Naive thymus-derived CD4-positive, alpha-beta T cell (primary cell): Measurements from ENCODE around the gene MRPL34. TPM values are rescaled to one million over a fixed set of nuclear protein-coding genes. Genes with fewer than 3 reads are reported as not detected.
A peak's percentile ranks its signal among the peaks of the same experiment; 100 is the strongest.

Experiments used
- ATAC-seq: fragments of 150-1000 bp; cut with Tn5 transposase; 2 replicates; pipeline ENCODE4 v1.10.0; 2021; ENCODE audit warnings: mild to moderate bottlenecking, moderate library complexity
- CTCF ChIA-PET: fragments of 350-600 bp; sonication (Branson Sonifier 250); formaldehyde crosslinking; loops from one replicate; lab custom pipeline; 2021; ENCODE audit warnings: antibody characterized with exemption; lab: Charles Lee
- POLR2A ChIA-PET: fragments of 350-600 bp; sonication (Branson Sonifier 250); formaldehyde crosslinking; loops from one replicate; lab custom pipeline; 2021; ENCODE audit warnings: antibody characterized with exemption, inconsistent platforms; lab: Charles Lee
- DNase-seq, 9 donors: peaks; one replicate each; pipeline versions ENCODE4 v3.0.0 to v3.0.0-alpha.2; 2020 to 2022; ENCODE audit warnings: mixed read lengths in 1 of 9
- H3K27ac ChIP-seq: one replicate; pipeline ENCODE4 v1.7.0; 2013; ENCODE audit warnings: mild to moderate bottlenecking, low read depth, low read length, moderate library complexity
- H3K27me3 ChIP-seq, 2 donors: one replicate each; pipeline ENCODE4 v1.7.0; 2013; ENCODE audit warnings: low read length in 2 of 2, mild to moderate bottlenecking in 2 of 2, moderate library complexity in 2 of 2; ENCODE audit not compliant: control insufficient read depth in 2 of 2, insufficient read depth in 2 of 2
- H3K36me3 ChIP-seq, 3 experiments: 1 replicate in 2 of 3; 2 replicates in 1 of 3; pipeline ENCODE4 v1.7.0; 2013; ENCODE audit warnings: low read length in 3 of 3, mild to moderate bottlenecking in 3 of 3, moderate library complexity in 1 of 3; ENCODE audit not compliant: insufficient read depth in 3 of 3, control insufficient read depth in 2 of 3
- H3K4me1 ChIP-seq, 2 donors: one replicate each; pipeline ENCODE4 v1.7.0; 2013; ENCODE audit warnings: low read length in 2 of 2, mild to moderate bottlenecking in 2 of 2, moderate library complexity in 1 of 2; ENCODE audit not compliant: control insufficient read depth in 2 of 2, insufficient read depth in 2 of 2
- H3K4me3 ChIP-seq: 2 replicates; pipeline ENCODE4 v1.7.0; 2013; ENCODE audit warnings: mild to moderate bottlenecking, low read length
- H3K9me3 ChIP-seq, 3 experiments: 1 replicate in 2 of 3; 2 replicates in 1 of 3; pipeline ENCODE4 v1.7.0; 2013; ENCODE audit warnings: low read length in 3 of 3; ENCODE audit not compliant: control insufficient read depth in 2 of 3
- H3K27ac Mint-ChIP-seq, 9 donors: one replicate each; pipeline ENCODE4 v1.8.0; 2020 to 2022; ENCODE audit warnings: mixed read lengths in 9 of 9, mild to moderate bottlenecking in 8 of 9, moderate library complexity in 5 of 9, inconsistent platforms in 2 of 9
- H3K27me3 Mint-ChIP-seq, 5 donors: one replicate each; pipeline ENCODE4 v1.8.0; 2021 to 2022; ENCODE audit warnings: mixed read lengths in 5 of 5, mild to moderate bottlenecking in 1 of 5
- H3K36me3 Mint-ChIP-seq, 5 donors: one replicate each; pipeline ENCODE4 v1.8.0; 2020 to 2022; ENCODE audit warnings: mixed read lengths in 5 of 5, mild to moderate bottlenecking in 3 of 5, inconsistent platforms in 1 of 5
- H3K4me1 Mint-ChIP-seq, 7 donors: one replicate each; pipeline ENCODE4 v1.8.0; 2020 to 2022; ENCODE audit warnings: mixed read lengths in 7 of 7, mild to moderate bottlenecking in 3 of 7, inconsistent platforms in 1 of 7
- H3K4me3 Mint-ChIP-seq, 10 donors: one replicate each; pipeline ENCODE4 v1.8.0; 2020 to 2022; ENCODE audit warnings: mild to moderate bottlenecking in 10 of 10, mixed read lengths in 10 of 10, moderate library complexity in 6 of 10, inconsistent platforms in 2 of 10
- H3K9me3 Mint-ChIP-seq, 11 donors: one replicate each; pipeline ENCODE4 v1.8.0; 2020 to 2022; ENCODE audit warnings: mixed read lengths in 11 of 11, mild to moderate bottlenecking in 4 of 11, inconsistent platforms in 1 of 11, moderate library complexity in 1 of 11
- intact Hi-C, 2 donors: fragments of 100-400 bp; cut with micrococcal nuclease; formaldehyde crosslinking; loops; one replicate each; pipeline ENCODE4 v1.15.1; 2023
- polyA plus RNA-seq, 2 donors: library from polyadenylated mRNA; unstranded; fragments of 300-500 nt; fragmentation: Illumina TruSeq; gene quantifications; one replicate each; pipeline ENCODE4 v1.2.3, GENCODE V29; 2021
- total RNA-seq, 6 experiments: library from RNA in 5 of 6; stranded (reverse) in 5 of 6; gene quantifications; 1 replicate in 5 of 6; 2 replicates in 1 of 6; pipeline ENCODE4 v1.2.3 and lab custom pipeline; 2021 to 2026

The MRPL34 gene
- total and polyA plus RNA-seq, 7 experiments from 2014 or later: 37.0 to 217 (median 74.1) TPM

- Mint-ChIP-seq H3K4me1 (peaks cover 32 to 69% (median 61%) of the 10 kb centered on the region in 7 donors), H3K27ac (peak overlapping the region in 4 of 9 donors; percentile 62 to 89 (median 76)), H3K36me3 (peaks cover 0 to 6% (median 0%) of the 10 kb centered on the region in 5 donors), H3K9me3 (no peaks in the 10 kb centered on the region), H3K4me3 (peak overlapping the region in 9 of 10 donors; percentile 6 to 90 (median 32)), H3K27me3 (no peaks in the 10 kb centered on the region)
- ChIA-PET CTCF (interaction anchor here (1.8 kb wide), 1 partner anchor 37 kb away, joined by 8 read pairs; no protein-coding TSS in a partner anchor), POLR2A (interaction anchor here (1.3 to 5.8 kb wide), 5 partner anchors 16 to 239 kb away, joined by 3 to 56 read pairs (median 17); partner anchors contain the start of genes ANO8, GTPBP3 and PGLS)
- Histone ChIP-seq H3K4me1 (peaks cover 29 to 35% of the 10 kb centered on the region in 2 donors), H3K36me3 (peaks cover 0 to 21% (median 0%) of the 10 kb centered on the region in 3 experiments), H3K4me3 (no peak overlapping the region), H3K27ac (no peak overlapping the region), H3K27me3 (no peaks in the 10 kb centered on the region), H3K9me3 (no peaks in the 10 kb centered on the region)
- ATAC-seq: no peak
- DNase-seq: no peak
- intact Hi-C loops: loop anchor here (5.0 to 10.0 kb wide), 6 partner anchors 99 to 1931 kb away; partner anchors contain the start of genes C19orf44 (in 2 of the 2), CALR3 (in 2 of the 2), AKAP8 (in 1 of the 2) and BST2 (in 1 of the 2)
Observed at GRCh38 chr19:17307876-17308377, 2.3 kb downstream of the MRPL34 start.

GRCh38 chr19:17309198-17309964 is 3.7 kb downstream of the MRPL34 start, which contains the start of gene DDA1:
TSS of gene DDA1 (plus strand) at chr19:17309563. CDS start at chr19:17309655, 92 bp downstream.
- H3K4me1 ChIP-seq: peaks cover 22 to 28% of the 10 kb centered on the region in 2 donors
- no peaks in the 10 kb centered on the region for H3K9me3 Mint-ChIP-seq
- peaks cover 0 to 29% (median 9%) of the 10 kb centered on the region in 3 experiments for H3K36me3 ChIP-seq
- H3K27me3 ChIP-seq: no peaks in the 10 kb centered on the region
- no peaks in the 10 kb centered on the region for H3K27me3 Mint-ChIP-seq
- peak within 1 kb of the TSS; percentile 87 for H3K27ac ChIP-seq
- ChIA-PET CTCF (interaction anchor here (0.5 to 1.9 kb wide), 7 partner anchors 16 to 80 kb away, joined by 3 to 8 read pairs (median 5); partner anchors contain the start of gene BABAM1), POLR2A (interaction anchor here (0.6 to 5.8 kb wide), 14 partner anchors 12 to 1223 kb away, joined by 3 to 56 read pairs (median 4); partner anchors contain the start of genes ANO8, BABAM1, GTPBP3 and MVB12A)
- ATAC-seq (peak; percentile 92), DNase-seq (peak; percentile 81 to 100 (median 99))
- peak within 1 kb of the TSS; percentile 91 to 98 (median 94) for H3K27ac Mint-ChIP-seq
- H3K4me3 Mint-ChIP-seq: peak within 1 kb of the TSS; percentile 91 to 100 (median 97)
- no peaks in the 10 kb centered on the region for H3K9me3 ChIP-seq
- peaks cover 32 to 60% (median 50%) of the 10 kb centered on the region in 7 donors for H3K4me1 Mint-ChIP-seq
- H3K4me3 ChIP-seq: peak within 1 kb of the TSS; percentile 86
- intact Hi-C loops: loop anchor here (1.0 to 10.0 kb wide), 13 partner anchors 17 to 1932 kb away; partner anchors contain the start of genes C19orf44 (in 2 of the 2), CALR3 (in 2 of the 2), GTPBP3 (in 2 of the 2) and HAUS8 (in 2 of the 2)
- peaks cover 0 to 8% (median 0%) of the 10 kb centered on the region in 5 donors for H3K36me3 Mint-ChIP-seq

- H3K4me3 ChIP-seq: peak overlapping the region; percentile 86
- H3K36me3 ChIP-seq: peaks cover 0 to 34% (median 10%) of the 10 kb centered on the region in 3 experiments
- ChIA-PET CTCF (interaction anchor here (0.6 to 1.9 kb wide), 6 partner anchors 17 to 185 kb away, joined by 3 to 6 read pairs (median 4); partner anchors contain the start of gene BABAM1), POLR2A (interaction anchor here (0.7 to 5.8 kb wide), 5 partner anchors 14 to 184 kb away, joined by 3 to 56 read pairs (median 17); partner anchors contain the start of genes ANO8, GTPBP3 and SLC27A1)
- Mint-ChIP-seq H3K36me3 (peaks cover 0 to 8% (median 0%) of the 10 kb centered on the region in 5 donors), H3K9me3 (no peaks in the 10 kb centered on the region), H3K4me3 (peak overlapping the region; percentile 91 to 100 (median 97)), H3K4me1 (peaks cover 29 to 53% (median 44%) of the 10 kb centered on the region in 7 donors), H3K27me3 (no peaks in the 10 kb centered on the region), H3K27ac (peak overlapping the region; percentile 91 to 98 (median 94))
- intact Hi-C loops: loop anchor here (1.0 to 10.0 kb wide), 13 partner anchors 18 to 1933 kb away; partner anchors contain the start of genes C19orf44 (in 2 of the 2), CALR3 (in 2 of the 2), GTPBP3 (in 2 of the 2) and HAUS8 (in 2 of the 2)
- no peak for ATAC-seq
- H3K4me1 ChIP-seq: peaks cover 22 to 25% of the 10 kb centered on the region in 2 donors
- H3K27me3 ChIP-seq: no peaks in the 10 kb centered on the region
- peak in 2 of 9 donors; percentile 26 to 36 for DNase-seq
- H3K27ac ChIP-seq: peak overlapping the region; percentile 87
- no peaks in the 10 kb centered on the region for H3K9me3 ChIP-seq
Observed at GRCh38 chr19:17309965-17310461, 4.3 kb downstream of the MRPL34 start.

- H3K27ac Mint-ChIP-seq: peak overlapping the region in 3 of 9 donors; percentile 72 to 81 (median 75)
- ChIA-PET CTCF (no interaction called here), POLR2A (interaction anchor here (0.7 kb wide), 1 partner anchor 315 kb away, joined by 3 read pairs; no protein-coding TSS in a partner anchor)
- Histone ChIP-seq H3K4me1 (peaks cover 16 to 17% of the 10 kb centered on the region in 2 donors), H3K36me3 (peaks cover 0 to 44% (median 16%) of the 10 kb centered on the region in 3 experiments), H3K9me3 (no peaks in the 10 kb centered on the region), H3K27me3 (no peaks in the 10 kb centered on the region), H3K4me3 (no peak overlapping the region), H3K27ac (no peak overlapping the region)
- ATAC-seq (no peak), DNase-seq (no peak)
- H3K9me3 Mint-ChIP-seq: no peaks in the 10 kb centered on the region
- peaks cover 24 to 41% (median 33%) of the 10 kb centered on the region in 7 donors for H3K4me1 Mint-ChIP-seq
- H3K36me3 Mint-ChIP-seq: peaks cover 0 to 13% (median 4%) of the 10 kb centered on the region in 5 donors
- intact Hi-C loops: no loop called here
- H3K4me3 Mint-ChIP-seq: peak overlapping the region; percentile 9 to 98 (median 64)
- no peaks in the 10 kb centered on the region for H3K27me3 Mint-ChIP-seq
Observed at GRCh38 chr19:17311455-17312188, 6.0 kb downstream of the MRPL34 start.

GRCh38 chr19:17312189-17313113 is 6.8 kb downstream of the MRPL34 start:
- H3K4me3 ChIP-seq: no peak overlapping the region
- CTCF ChIA-PET: no interaction called here

More at GRCh38 chr19:17312189-17313113, 6.8 kb downstream of the MRPL34 start:
- H3K9me3 ChIP-seq: no peaks in the 10 kb centered on the region
- POLR2A ChIA-PET: interaction anchor here (1.3 kb wide), 1 partner anchor 22 kb away, joined by 3 read pairs; the partner anchor contains the start of gene ANO8
- H3K36me3 ChIP-seq: peaks cover 0 to 44% (median 16%) of the 10 kb centered on the region in 3 experiments
- DNase-seq (no peak), ATAC-seq (no peak)
- H3K27me3 Mint-ChIP-seq: no peaks in the 10 kb centered on the region
- intact Hi-C loops: no loop called here
- H3K4me1 ChIP-seq: peaks cover 13 to 15% of the 10 kb centered on the region in 2 donors
- H3K4me1 Mint-ChIP-seq: peaks cover 24 to 37% (median 33%) of the 10 kb centered on the region in 7 donors
- H3K27ac ChIP-seq: no peak overlapping the region
- H3K4me3 Mint-ChIP-seq: peak overlapping the region in 1 of 10 donors; percentile 74
- no peak overlapping the region for H3K27ac Mint-ChIP-seq
- H3K36me3 Mint-ChIP-seq: peaks cover 0 to 13% (median 4%) of the 10 kb centered on the region in 5 donors
- H3K27me3 ChIP-seq: no peaks in the 10 kb centered on the region
- no peaks in the 10 kb centered on the region for H3K9me3 Mint-ChIP-seq
